ENCODE results near the gene HOXC10.

- TF ChIP-seq CTCF (optimal IDR thresholded peaks at IDR 0.05 in 1 of 3, IDR thresholded peaks at IDR 0.05 in 1 of 3, conservative IDR thresholded peaks at IDR 0.05 in 1 of 3; ENCODE audit: extremely low read depth in 1 of 3, insufficient read depth in 2 of 3, low read length in 3 of 3) (no peak), EZH2 (IDR thresholded peaks at IDR 0.05; ENCODE audit: low read length) (no peak)
Measured at GRCh38 chr12:54030442-54030801, 45.5 kb downstream of the HOXC10 start.

Data from keratinocyte (primary cell).